ENCODE results near the gene NFATC2IP.
A peak's percentile ranks its signal among the peaks of the same experiment; 100 is the strongest.

Gene NFATC2IP

DNA sequence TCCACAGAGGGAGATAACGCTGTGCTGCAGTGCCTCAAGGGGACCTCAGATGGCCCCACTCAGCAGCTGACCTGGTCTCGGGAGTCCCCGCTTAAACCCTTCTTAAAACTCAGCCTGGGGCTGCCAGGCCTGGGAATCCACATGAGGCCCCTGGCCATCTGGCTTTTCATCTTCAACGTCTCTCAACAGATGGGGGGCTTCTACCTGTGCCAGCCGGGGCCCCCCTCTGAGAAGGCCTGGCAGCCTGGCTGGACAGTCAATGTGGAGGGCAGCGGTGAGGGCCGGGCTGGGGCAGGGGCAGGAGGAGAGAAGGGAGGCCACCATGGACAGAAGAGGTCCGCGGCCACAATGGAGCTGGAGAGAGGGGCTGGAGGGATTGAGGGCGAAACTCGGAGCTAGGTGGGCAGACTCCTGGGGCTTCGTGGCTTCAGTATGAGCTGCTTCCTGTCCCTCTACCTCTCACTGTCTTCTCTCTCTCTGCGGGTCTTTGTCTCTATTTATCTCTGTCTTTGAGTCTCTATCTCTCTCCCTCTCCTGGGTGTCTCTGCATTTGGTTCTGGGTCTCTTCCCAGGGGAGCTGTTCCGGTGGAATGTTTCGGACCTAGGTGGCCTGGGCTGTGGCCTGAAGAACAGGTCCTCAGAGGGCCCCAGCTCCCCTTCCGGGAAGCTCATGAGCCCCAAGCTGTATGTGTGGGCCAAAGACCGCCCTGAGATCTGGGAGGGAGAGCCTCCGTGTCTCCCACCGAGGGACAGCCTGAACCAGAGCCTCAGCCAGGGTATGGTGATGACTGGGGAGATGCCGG, 18.2 kb upstream of the NFATC2IP start:
- no peaks in the 10 kb centered on the region for H4K20me1 ChIP-seq (ENCODE audit: insufficient read depth)
- no peaks in the 10 kb centered on the region for H3K27me3 ChIP-seq (ENCODE audit: insufficient read depth, low read depth)
- TF ChIP-seq CTCF (conservative IDR thresholded peaks at IDR 0.05; ENCODE audit: low read depth, low read length): no peak
- no peaks in the 10 kb centered on the region for H3K79me2 ChIP-seq (ENCODE audit: insufficient read depth, low read depth)
- no peak overlapping the region for H3K27ac ChIP-seq
- no peak overlapping the region for H3K9ac ChIP-seq
- no peak overlapping the region for H3K4me3 ChIP-seq (IDR thresholded peaks at IDR 0.05; ENCODE audit: insufficient read depth, low read depth, low read length)
- peaks cover 26% of the 10 kb centered on the region for H3K4me1 ChIP-seq (ENCODE audit: low read depth, poor library complexity, severe bottlenecking)
- H3K36me3 ChIP-seq (ENCODE audit: insufficient read depth): no peaks in the 10 kb centered on the region
- H3K4me2 ChIP-seq: no peak overlapping the region
- H2AFZ ChIP-seq (ENCODE audit: low read depth): no peak overlapping the region

GRCh38 chr16:28933171-28933570, 17.6 kb upstream of the NFATC2IP start:
- no peak overlapping the region for H3K27ac ChIP-seq
- no peaks in the 10 kb centered on the region for H3K27me3 ChIP-seq (ENCODE audit: insufficient read depth, low read depth)
- H2AFZ ChIP-seq (ENCODE audit: low read depth): no peak overlapping the region
- H3K4me2 ChIP-seq: no peak overlapping the region
- H3K4me3 ChIP-seq (IDR thresholded peaks at IDR 0.05; ENCODE audit: insufficient read depth, low read depth, low read length): no peak overlapping the region
- no peak overlapping the region for H3K9ac ChIP-seq
- no peaks in the 10 kb centered on the region for H3K79me2 ChIP-seq (ENCODE audit: insufficient read depth, low read depth)
- no peak for TF ChIP-seq CTCF (conservative IDR thresholded peaks at IDR 0.05; ENCODE audit: low read depth, low read length)
- H3K4me1 ChIP-seq (ENCODE audit: low read depth, poor library complexity, severe bottlenecking): peaks cover 22% of the 10 kb centered on the region
- no peaks in the 10 kb centered on the region for H3K36me3 ChIP-seq (ENCODE audit: insufficient read depth)
- H4K20me1 ChIP-seq (ENCODE audit: insufficient read depth): no peaks in the 10 kb centered on the region

GRCh38 chr16:28935346-28935745, 15.4 kb upstream of the NFATC2IP start:
- Histone ChIP-seq H3K4me1 (ENCODE audit: low read depth, poor library complexity, severe bottlenecking) (peaks cover 19% of the 10 kb centered on the region), H3K79me2 (ENCODE audit: insufficient read depth, low read depth) (no peaks in the 10 kb centered on the region), H2AFZ (ENCODE audit: low read depth) (no peak overlapping the region), H3K27me3 (ENCODE audit: insufficient read depth, low read depth) (no peaks in the 10 kb centered on the region), H3K9ac (no peak overlapping the region), H3K4me2 (peak overlapping the region; percentile 53), H3K27ac (no peak overlapping the region), H3K4me3 (IDR thresholded peaks at IDR 0.05; ENCODE audit: insufficient read depth, low read depth, low read length) (no peak overlapping the region), H3K36me3 (ENCODE audit: insufficient read depth) (no peaks in the 10 kb centered on the region), H4K20me1 (ENCODE audit: insufficient read depth) (no peaks in the 10 kb centered on the region)
- no peak for TF ChIP-seq CTCF (conservative IDR thresholded peaks at IDR 0.05; ENCODE audit: low read depth, low read length)

GRCh38 chr16:28935924-28936783, 14.6 kb upstream of the NFATC2IP start:
- peaks cover 12% of the 10 kb centered on the region for H3K4me1 ChIP-seq (ENCODE audit: low read depth, poor library complexity, severe bottlenecking)
- H3K4me2 ChIP-seq: peak overlapping the region; percentile 53
- H3K27me3 ChIP-seq (ENCODE audit: insufficient read depth, low read depth): no peaks in the 10 kb centered on the region
- no peaks in the 10 kb centered on the region for H3K36me3 ChIP-seq (ENCODE audit: insufficient read depth)
- no peaks in the 10 kb centered on the region for H4K20me1 ChIP-seq (ENCODE audit: insufficient read depth)
- H3K9ac ChIP-seq: peak overlapping the region; percentile 28; the same call in 1 of the 2 replicates
- no peak overlapping the region for H3K4me3 ChIP-seq (IDR thresholded peaks at IDR 0.05; ENCODE audit: insufficient read depth, low read depth, low read length)
- peak overlapping the region; percentile 72 for H2AFZ ChIP-seq (ENCODE audit: low read depth)
- no peak overlapping the region for H3K27ac ChIP-seq
- TF ChIP-seq CTCF (conservative IDR thresholded peaks at IDR 0.05; ENCODE audit: low read depth, low read length): no peak
- no peaks in the 10 kb centered on the region for H3K79me2 ChIP-seq (ENCODE audit: insufficient read depth, low read depth)

All from KMS-11 (cell line).